ENCODE data around the gene UGT1A3. TPM values are rescaled to one million over a fixed set of nuclear protein-coding genes. Genes with fewer than 3 reads are reported as not detected.

Gene UGT1A3
- total and polyA plus RNA-seq, 2 experiments from 2014 or later: not detected

GRCh38 chr2:233814056-233814835 is 85.4 kb downstream of the UGT1A3 start:
- no peaks in the 10 kb centered on the region for H3K79me2 ChIP-seq
- H3K27ac ChIP-seq: no peak overlapping the region
- H3K27me3 ChIP-seq: no peaks in the 10 kb centered on the region
- no peak overlapping the region for H2AFZ ChIP-seq
- H3K4me3 ChIP-seq: no peak overlapping the region
- no peak for DNase-seq (ENCODE audit: low spot score)
- 78% methylated on average over 2 of the region's 2 CpGs for WGBS (ENCODE audit: low lambda C conversion rate, missing lambda C conversion rate)
- peaks cover 10% of the 10 kb centered on the region for H3K4me1 ChIP-seq (ENCODE audit: insufficient read depth)
- TF ChIP-seq EZH2 (IDR thresholded peaks at IDR 0.05; ENCODE audit: borderline replicate concordance): no peak
- no peak for TF ChIP-seq CTCF (IDR thresholded peaks at IDR 0.05; ENCODE audit: poor library complexity)
- TF ChIP-seq EZH2phosphoT487 (IDR thresholded peaks at IDR 0.05; ENCODE audit: low read depth, severe bottlenecking, unreplicated experiment): no peak
- H3K9me2 ChIP-seq (replicated peaks; ENCODE audit: insufficient read depth): no peaks in the 10 kb centered on the region
- H3K4me2 ChIP-seq: no peak overlapping the region
- H3K36me3 ChIP-seq (replicated peaks; ENCODE audit: insufficient read depth, low read depth): no peaks in the 10 kb centered on the region
- H4K20me1 ChIP-seq (ENCODE audit: insufficient read depth, poor library complexity, severe bottlenecking): no peaks in the 10 kb centered on the region
- no peaks in the 10 kb centered on the region for H3K9me3 ChIP-seq (ENCODE audit: low read depth)

GRCh38 chr2:233815861-233816260 is 87.0 kb downstream of the UGT1A3 start:
- TF ChIP-seq EZH2phosphoT487 (IDR thresholded peaks at IDR 0.05; ENCODE audit: low read depth, severe bottlenecking, unreplicated experiment): no peak
- no peak for TF ChIP-seq CTCF (IDR thresholded peaks at IDR 0.05; ENCODE audit: poor library complexity)
- no peak for TF ChIP-seq EZH2 (IDR thresholded peaks at IDR 0.05; ENCODE audit: borderline replicate concordance)
- no peaks in the 10 kb centered on the region for H3K79me2 ChIP-seq
- no peaks in the 10 kb centered on the region for H4K20me1 ChIP-seq (ENCODE audit: insufficient read depth, poor library complexity, severe bottlenecking)
- H3K36me3 ChIP-seq (replicated peaks; ENCODE audit: insufficient read depth, low read depth): no peaks in the 10 kb centered on the region
- no peak for DNase-seq (ENCODE audit: low spot score)
- H2AFZ ChIP-seq: no peak overlapping the region
- no peak overlapping the region for H3K4me2 ChIP-seq
- H3K27me3 ChIP-seq: no peaks in the 10 kb centered on the region
- H3K9me3 ChIP-seq (ENCODE audit: low read depth): no peaks in the 10 kb centered on the region
- no peaks in the 10 kb centered on the region for H3K9me2 ChIP-seq (replicated peaks; ENCODE audit: insufficient read depth)
- no peak overlapping the region for H3K4me3 ChIP-seq
- peaks cover 10% of the 10 kb centered on the region for H3K4me1 ChIP-seq (ENCODE audit: insufficient read depth)
- no peak overlapping the region for H3K27ac ChIP-seq
- 84% methylated on average over 6 of the region's 6 CpGs for WGBS (ENCODE audit: low lambda C conversion rate, missing lambda C conversion rate)

GRCh38 chr2:233816334-233816733 is 87.5 kb downstream of the UGT1A3 start:
- TF ChIP-seq EZH2 (IDR thresholded peaks at IDR 0.05; ENCODE audit: borderline replicate concordance) (no peak), CTCF (IDR thresholded peaks at IDR 0.05; ENCODE audit: poor library complexity) (no peak), EZH2phosphoT487 (IDR thresholded peaks at IDR 0.05; ENCODE audit: low read depth, severe bottlenecking, unreplicated experiment) (no peak)
- DNase-seq (ENCODE audit: low spot score): no peak
- Histone ChIP-seq H3K4me2 (no peak overlapping the region), H3K9me3 (ENCODE audit: low read depth) (no peaks in the 10 kb centered on the region), H3K27ac (no peak overlapping the region), H3K36me3 (replicated peaks; ENCODE audit: insufficient read depth, low read depth) (no peaks in the 10 kb centered on the region), H3K27me3 (no peaks in the 10 kb centered on the region), H2AFZ (no peak overlapping the region), H3K4me1 (ENCODE audit: insufficient read depth) (peaks cover 10% of the 10 kb centered on the region), H3K4me3 (no peak overlapping the region), H3K9me2 (replicated peaks; ENCODE audit: insufficient read depth) (no peaks in the 10 kb centered on the region), H4K20me1 (ENCODE audit: insufficient read depth, poor library complexity, severe bottlenecking) (no peaks in the 10 kb centered on the region), H3K79me2 (no peaks in the 10 kb centered on the region)
- WGBS (ENCODE audit: low lambda C conversion rate, missing lambda C conversion rate): 66% methylated on average over 2 of the region's 2 CpGs
